ENCODE data around the gene TUFM.
"Not testable (repeated sequence)": the region's sequence is repeated elsewhere in the genome, so short reads cannot be mapped to it uniquely, and the experiment has no call there.

The TUFM gene

GRCh38 chr16:28875134-28876018, 29.2 kb upstream of the TUFM start:
- no peak for ATAC-seq

GRCh38 chr16:28874406-28874805, 28.3 kb upstream of the TUFM start:
- ATAC-seq, result no peak

- peak; percentile 80 to 81 for ATAC-seq
Observed at GRCh38 chr16:28873543-28874201, 27.5 kb upstream of the TUFM start.

GRCh38 chr16:28872952-28873351, 26.8 kb upstream of the TUFM start:
- ATAC-seq, result no peak

- ATAC-seq, result no peak
Observed at GRCh38 chr16:28869201-28869600, 23.1 kb upstream of the TUFM start.

- not testable (repeated sequence) for ATAC-seq
Observed at GRCh38 chr16:28867646-28868045, 21.5 kb upstream of the TUFM start.

- ATAC-seq, result no peak
Observed at GRCh38 chr16:28867241-28867640, 21.1 kb upstream of the TUFM start.

- ATAC-seq, result no peak
Observed at GRCh38 chr16:28866454-28866804, 20.3 kb upstream of the TUFM start.

GRCh38 chr16:28865722-28866453, 19.7 kb upstream of the TUFM start:
- ATAC-seq, result no peak

GRCh38 chr16:28865001-28865688, 19.0 kb upstream of the TUFM start:
- ATAC-seq, result no peak

GRCh38 chr16:28863929-28864793, 18.0 kb upstream of the TUFM start:
- no peak for ATAC-seq

- no peak for ATAC-seq
Observed at GRCh38 chr16:28859326-28859725, 13.2 kb upstream of the TUFM start.

- ATAC-seq, result no peak
Observed at GRCh38 chr16:28858421-28858820, 12.3 kb upstream of the TUFM start.

GRCh38 chr16:28846933-28847273, 755 bp upstream of the TUFM start:
- ATAC-seq, result no peak

- no peak for ATAC-seq
Observed at GRCh38 chr16:28845761-28846079, 428 bp downstream of the TUFM start.

- ATAC-seq, result no peak
Observed at GRCh38 chr16:28845293-28845692, 855 bp downstream of the TUFM start.

GRCh38 chr16:28844226-28844885, 1.8 kb downstream of the TUFM start:
- no peak for ATAC-seq

GRCh38 chr16:28843766-28844165, 2.4 kb downstream of the TUFM start:
- no peak for ATAC-seq

- ATAC-seq, result no peak
Observed at GRCh38 chr16:28842696-28843095, 3.5 kb downstream of the TUFM start.

GRCh38 chr16:28839899-28840298, 6.2 kb downstream of the TUFM start:
- ATAC-seq, result no peak

- no peak for ATAC-seq
Observed at GRCh38 chr16:28839004-28839639, 7.0 kb downstream of the TUFM start.
